A172 (cell line): ENCODE measurements around the gene BBS10. TPM values are rescaled to one million over a fixed set of nuclear protein-coding genes. Genes with fewer than 3 reads are reported as not detected.
"Not testable (repeated sequence)": the region's sequence is repeated elsewhere in the genome, so short reads cannot be mapped to it uniquely, and the experiment has no call there.

Experiments
- DNase-seq: peaks from one replicate; pipeline ENCODE4 v3.0.0-alpha.2; 2015; ENCODE audit warnings: low spot score
- total RNA-seq: library from RNA; depleted of rRNA; stranded (reverse); fragments of >200 nt; shearing (Covaris generic); gene quantifications from 2 replicates; pipeline ENCODE4 v1.2.3, GENCODE V29; 2014; rRNA removed

Gene BBS10
- 31.4 and 32.8 TPM in 2 replicates for total RNA-seq

- DNase-seq = peak; percentile 84
Measured at GRCh38 chr12:76348079-76348901, at the start of gene BBS10. BBS10 (minus strand) TSS chr12:76348415; CDS start chr12:76348358, 57 bp downstream.

GRCh38 chr12:76391461-76391860 is 43.2 kb upstream of the BBS10 start:
- no peak for DNase-seq

- no peak for DNase-seq
Measured at GRCh38 chr12:76387614-76388013, 39.4 kb upstream of the BBS10 start.

- no peak for DNase-seq
Measured at GRCh38 chr12:76384560-76384959, 36.3 kb upstream of the BBS10 start.

DNA sequence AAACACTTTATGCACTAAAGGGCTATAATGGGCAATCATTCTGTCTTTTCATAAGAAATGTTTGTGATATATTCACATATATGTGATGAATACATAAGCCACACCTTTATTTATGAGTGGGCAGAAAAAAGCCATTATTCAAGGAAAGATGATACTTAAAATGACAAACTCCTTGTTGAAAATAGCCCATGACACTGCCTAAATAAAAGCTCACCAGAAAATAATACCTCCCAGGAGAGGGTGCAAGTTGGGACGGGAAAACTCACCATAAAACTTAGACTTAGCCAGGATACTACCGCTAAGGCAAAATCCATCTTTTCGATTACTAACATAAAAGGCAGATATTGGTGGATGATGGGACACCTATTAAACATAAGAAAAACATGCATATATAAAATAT is 35.8 kb upstream of the BBS10 start:
- no peak for DNase-seq

- DNase-seq = no peak
Measured at GRCh38 chr12:76379261-76379660, 31.0 kb upstream of the BBS10 start.

- DNase-seq = not testable (repeated sequence)
Measured at GRCh38 chr12:76376876-76377275, 28.7 kb upstream of the BBS10 start.

GRCh38 chr12:76375939-76376338 is 27.7 kb upstream of the BBS10 start:
- DNase-seq = no peak

GRCh38 chr12:76375470-76375869 is 27.3 kb upstream of the BBS10 start:
- DNase-seq = no peak

DNA sequence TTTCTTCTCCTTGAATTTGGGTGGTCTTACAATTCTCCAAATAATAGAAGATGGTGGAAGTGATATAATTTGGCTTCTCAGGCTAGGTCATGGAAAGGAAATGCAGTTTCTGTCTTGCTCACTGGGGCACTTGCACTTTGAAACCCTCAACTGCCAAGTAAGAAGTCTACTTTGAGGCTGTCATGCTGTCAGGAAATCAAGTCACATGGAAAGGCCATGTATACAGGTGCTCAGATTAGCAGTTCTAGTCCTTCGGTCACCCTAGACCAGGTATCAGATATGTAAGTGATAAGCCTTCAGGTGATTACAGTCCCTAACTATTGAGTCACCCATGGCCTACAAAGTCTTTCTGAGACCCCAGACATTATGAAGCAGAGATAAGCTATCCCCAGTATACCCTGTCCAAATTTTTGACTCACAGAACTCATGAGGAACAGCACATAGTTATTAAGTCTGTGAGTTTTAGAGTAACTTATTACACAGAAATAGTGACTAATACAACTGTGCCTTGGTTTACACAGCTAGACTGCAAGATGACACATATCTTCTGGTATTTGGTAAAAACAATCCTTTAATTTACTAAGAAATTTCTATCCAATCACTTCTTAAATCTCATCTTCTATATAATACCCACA is 26.3 kb upstream of the BBS10 start:
- no peak for DNase-seq

DNA sequence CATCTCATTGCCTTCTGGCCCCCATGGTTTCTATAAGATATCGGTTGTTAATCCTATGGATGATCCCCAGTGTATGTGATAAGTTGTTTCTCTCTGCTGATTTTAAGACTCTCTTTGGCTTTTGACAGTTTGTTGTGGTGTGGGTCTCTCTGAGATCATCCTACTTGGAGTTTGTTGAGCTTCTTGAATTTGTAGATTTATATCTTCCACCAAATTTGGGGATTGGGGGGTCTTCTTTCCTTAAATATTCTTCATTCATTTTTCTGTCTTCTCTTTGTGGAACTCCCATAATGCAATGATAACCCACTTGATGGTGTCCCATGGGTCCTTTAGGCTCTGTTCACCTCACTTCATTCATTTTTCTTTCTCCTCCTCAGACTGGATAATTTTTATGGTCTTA is 20.0 kb upstream of the BBS10 start:
- DNase-seq = no peak

- no peak for DNase-seq
Measured at GRCh38 chr12:76366163-76366562, 17.9 kb upstream of the BBS10 start.

DNA sequence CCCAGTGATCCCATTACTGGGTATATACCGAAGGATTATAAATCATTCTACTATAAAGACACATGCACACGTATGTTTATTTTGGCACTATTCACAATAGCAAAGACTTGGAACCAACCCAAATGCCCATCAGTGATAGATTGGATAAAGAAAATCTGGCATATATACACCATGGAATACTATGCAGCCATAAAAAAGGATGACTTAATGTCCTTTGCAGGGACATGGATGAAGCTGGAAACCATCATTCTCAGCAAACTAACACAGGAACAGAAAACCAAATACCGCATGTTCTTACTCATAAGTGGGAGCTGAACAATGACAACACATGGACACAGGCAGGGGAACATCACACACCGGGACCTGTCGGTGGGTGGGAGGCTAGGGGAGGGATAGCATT is 15.9 kb upstream of the BBS10 start:
- not testable (repeated sequence) for DNase-seq

DNA sequence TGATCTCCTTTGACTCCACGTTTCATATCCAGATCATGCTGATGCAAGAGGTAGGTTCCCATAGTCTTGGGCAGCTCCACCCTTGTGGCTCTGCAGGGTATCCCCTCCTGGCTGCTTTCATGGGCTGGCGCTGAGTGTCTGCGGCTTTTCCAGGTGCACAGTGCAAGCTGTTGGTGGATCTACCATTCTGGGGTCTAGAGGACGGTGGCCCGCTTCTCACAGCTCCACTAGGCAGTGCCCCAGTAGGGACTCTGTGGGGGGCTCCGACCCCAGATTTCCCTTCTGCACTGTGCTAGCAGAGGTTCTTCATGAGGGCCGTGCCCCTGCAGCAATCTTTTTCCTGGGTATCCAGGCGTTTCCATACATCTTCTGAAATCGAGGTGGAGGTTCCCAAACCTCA is 12.1 kb upstream of the BBS10 start:
- no peak for DNase-seq

DNA sequence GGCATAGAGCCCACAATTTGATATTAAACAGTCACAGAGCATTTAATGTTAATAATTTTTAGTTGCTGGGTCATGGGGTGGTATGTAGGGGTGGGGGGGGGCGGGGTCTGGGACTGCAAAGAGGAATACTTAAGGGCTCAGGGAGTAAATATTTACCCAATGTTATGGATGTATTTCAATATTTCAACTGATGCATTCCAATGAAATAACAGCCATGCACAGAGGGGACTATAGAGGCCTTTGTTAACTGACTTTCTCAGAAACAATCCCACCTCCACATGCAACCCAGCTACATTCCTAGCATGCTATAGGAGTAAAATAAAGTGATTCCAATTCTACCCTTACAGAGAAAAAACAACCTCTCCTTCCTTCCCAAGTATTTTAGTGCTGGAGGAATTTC is 7.9 kb upstream of the BBS10 start:
- no peak for DNase-seq

DNA sequence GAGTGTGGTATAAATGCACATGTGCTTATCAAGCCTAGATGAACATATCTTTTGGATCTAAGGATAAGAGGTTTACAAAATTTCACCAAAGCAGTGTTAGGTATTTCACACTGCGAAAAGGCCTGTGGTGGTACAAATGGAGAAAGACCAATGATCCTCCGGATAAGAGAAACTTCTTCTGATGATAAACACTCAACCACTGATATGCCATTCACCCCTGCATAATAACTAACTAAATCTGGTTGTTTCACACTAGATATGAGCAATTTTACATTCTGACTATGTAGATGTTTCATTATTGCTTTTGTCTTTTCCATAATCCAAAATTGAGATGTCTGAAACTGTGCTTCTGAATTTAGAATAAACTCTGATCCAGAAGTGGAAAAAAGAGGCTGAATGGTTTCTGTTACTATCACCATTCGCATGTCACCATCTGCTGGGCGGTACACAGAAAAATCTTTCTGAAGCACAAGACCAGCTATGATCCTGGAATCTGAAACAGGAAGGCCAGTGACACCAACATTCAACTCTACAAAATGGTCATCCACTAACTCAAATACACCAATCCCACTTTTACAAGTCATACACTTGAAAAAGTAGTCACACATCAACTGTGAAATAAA is 1.3 kb downstream of the BBS10 start:
- DNase-seq = peak; percentile 69

GRCh38 chr12:76346236-76346635 is 2.0 kb downstream of the BBS10 start:
- DNase-seq = no peak

GRCh38 chr12:76345569-76345968 is 2.6 kb downstream of the BBS10 start:
- DNase-seq = no peak

GRCh38 chr12:76341436-76342030 is 6.7 kb downstream of the BBS10 start:
- no peak for DNase-seq

DNA sequence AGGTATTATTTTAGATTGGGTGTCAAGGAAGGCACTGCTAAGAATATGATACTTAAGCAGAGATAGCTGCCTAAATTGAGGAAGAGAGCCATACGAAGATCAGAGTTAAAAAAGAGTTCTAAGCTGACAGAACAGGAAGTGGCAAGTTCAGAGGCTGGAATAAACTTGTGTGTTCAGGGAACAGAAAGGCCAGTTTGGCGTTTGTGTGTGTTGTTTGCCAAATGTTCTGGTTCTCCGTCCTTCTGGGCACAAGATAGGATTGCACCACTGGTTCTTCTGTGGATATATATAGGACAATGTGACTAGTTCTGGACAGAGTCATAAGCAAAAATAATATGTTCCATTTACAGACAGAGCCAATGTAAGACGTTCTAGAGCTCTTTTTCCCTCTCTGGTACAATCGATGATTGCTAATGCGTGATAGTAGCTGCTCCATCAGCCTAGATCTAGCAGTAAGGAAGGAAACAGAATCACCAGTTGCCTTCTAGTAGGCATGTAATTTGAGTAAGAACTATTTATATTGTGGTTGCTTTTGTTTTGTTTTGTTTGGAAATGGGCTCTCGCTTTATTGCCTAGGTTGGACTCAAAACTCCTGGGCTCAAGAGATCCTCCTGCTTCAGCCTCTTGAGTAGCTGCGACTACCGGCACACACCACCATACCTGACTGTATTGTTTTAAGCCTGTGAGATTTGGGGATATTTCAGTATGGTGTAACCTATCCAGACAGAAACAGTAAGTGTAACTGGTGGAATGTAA is 7.4 kb downstream of the BBS10 start:
- DNase-seq = no peak

- DNase-seq = peak; percentile 78
Measured at GRCh38 chr12:76337583-76337982, 10.6 kb downstream of the BBS10 start.

DNA sequence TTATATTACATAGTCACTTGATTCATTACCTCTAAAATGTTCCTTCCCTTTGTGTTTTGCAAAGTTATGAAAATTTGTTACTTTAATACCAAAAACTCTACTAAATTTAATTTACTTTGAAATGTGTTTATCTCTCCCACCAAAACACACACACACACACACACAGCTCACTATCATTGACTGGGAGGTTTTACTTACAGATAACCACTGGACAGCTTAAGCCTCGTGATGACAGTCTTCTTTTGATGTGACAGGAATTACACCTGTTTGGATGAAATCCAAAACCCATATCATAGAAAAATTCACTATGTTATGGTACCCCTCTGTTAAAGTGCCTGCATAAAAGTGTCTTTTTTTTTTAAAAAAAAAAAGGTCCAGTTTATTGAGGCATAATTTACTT is 15.6 kb downstream of the BBS10 start:
- no peak for DNase-seq
